ENCODE measurements around the gene KRT76. TPM values are rescaled to one million over a fixed set of nuclear protein-coding genes. Genes with fewer than 3 reads are reported as not detected.

The KRT76 gene
- total RNA-seq, 1 experiment from 2014 or later: not detected

- H3K36me3 ChIP-seq (ENCODE audit: control insufficient read depth, insufficient read depth, low read length): no peaks in the 10 kb centered on the region
- Mint-ChIP-seq H3K4me3 (ENCODE audit: unreplicated experiment) (no peak overlapping the region), H3K4me1 (ENCODE audit: low read depth, unreplicated experiment) (no peaks in the 10 kb centered on the region), H3K27ac (ENCODE audit: unreplicated experiment) (no peak overlapping the region), H3K27me3 (ENCODE audit: insufficient read depth, unreplicated experiment) (peaks cover 26% of the 10 kb centered on the region), H3K36me3 (ENCODE audit: insufficient read depth, unreplicated experiment) (no peaks in the 10 kb centered on the region), H3K9me3 (ENCODE audit: unreplicated experiment) (peaks cover 11% of the 10 kb centered on the region)
- H3K4me3 ChIP-seq (ENCODE audit: low read depth, low read length): no peak overlapping the region
- H3K4me1 ChIP-seq: no peaks in the 10 kb centered on the region
- no TSS peak for BruUV-seq (replicated peaks)
- POLR2A ChIA-PET: no interaction called here
- no peaks in the 10 kb centered on the region for H3K27me3 ChIP-seq (replicated peaks; ENCODE audit: control insufficient read depth, insufficient read depth, low read length)
- intact Hi-C loops (cut with micrococcal nuclease; ENCODE audit: unreplicated experiment): no loop called here
- no peak for DNase-seq
- no peaks in the 10 kb centered on the region for H3K9me3 ChIP-seq
- CTCF ChIA-PET: no interaction called here
- TF ChIP-seq CTCF (IDR thresholded peaks at IDR 0.05; ENCODE audit: insufficient read depth in 1 of 2, low read depth in 1 of 2, low read length in 1 of 2, severe bottlenecking in 1 of 2, unreplicated experiment in 1 of 2): no peak
These were observed 48.8 kb downstream of the KRT76 start for GRCh38 chr12:52728374-52728773.

- H3K4me3 ChIP-seq (ENCODE audit: low read depth, low read length): no peak overlapping the region
- H3K9me3 ChIP-seq: no peaks in the 10 kb centered on the region
- H3K9me3 Mint-ChIP-seq (ENCODE audit: unreplicated experiment): peaks cover 11% of the 10 kb centered on the region
- intact Hi-C loops (cut with micrococcal nuclease; ENCODE audit: unreplicated experiment): no loop called here
- BruUV-seq (replicated peaks): no TSS peak
- no peaks in the 10 kb centered on the region for H3K4me1 Mint-ChIP-seq (ENCODE audit: low read depth, unreplicated experiment)
- H3K27me3 ChIP-seq (replicated peaks; ENCODE audit: control insufficient read depth, insufficient read depth, low read length): no peaks in the 10 kb centered on the region
- H3K4me1 ChIP-seq: no peaks in the 10 kb centered on the region
- POLR2A ChIA-PET: no interaction called here
- CTCF ChIA-PET: interaction anchor here (0.8 kb wide), 1 partner anchor 139 kb away, joined by 5 read pairs; no protein-coding TSS in a partner anchor
- H3K27ac Mint-ChIP-seq (ENCODE audit: unreplicated experiment): no peak overlapping the region
- H3K4me3 Mint-ChIP-seq (ENCODE audit: unreplicated experiment): no peak overlapping the region
- peaks cover 26% of the 10 kb centered on the region for H3K27me3 Mint-ChIP-seq (ENCODE audit: insufficient read depth, unreplicated experiment)
- no peak for TF ChIP-seq CTCF (IDR thresholded peaks at IDR 0.05; ENCODE audit: insufficient read depth in 1 of 2, low read depth in 1 of 2, low read length in 1 of 2, severe bottlenecking in 1 of 2, unreplicated experiment in 1 of 2)
- DNase-seq: no peak
- H3K36me3 Mint-ChIP-seq (ENCODE audit: insufficient read depth, unreplicated experiment): no peaks in the 10 kb centered on the region
- H3K36me3 ChIP-seq (ENCODE audit: control insufficient read depth, insufficient read depth, low read length): no peaks in the 10 kb centered on the region
These were observed 50.1 kb downstream of the KRT76 start for GRCh38 chr12:52727037-52727436.

GRCh38 chr12:52726451-52726850 lies 50.7 kb downstream of the KRT76 start:
- Mint-ChIP-seq H3K4me3 (ENCODE audit: unreplicated experiment) (no peak overlapping the region), H3K27me3 (ENCODE audit: insufficient read depth, unreplicated experiment) (peaks cover 26% of the 10 kb centered on the region), H3K4me1 (ENCODE audit: low read depth, unreplicated experiment) (no peaks in the 10 kb centered on the region), H3K9me3 (ENCODE audit: unreplicated experiment) (peaks cover 11% of the 10 kb centered on the region), H3K36me3 (ENCODE audit: insufficient read depth, unreplicated experiment) (no peaks in the 10 kb centered on the region), H3K27ac (ENCODE audit: unreplicated experiment) (no peak overlapping the region)
- Histone ChIP-seq H3K4me1 (no peaks in the 10 kb centered on the region), H3K27me3 (replicated peaks; ENCODE audit: control insufficient read depth, insufficient read depth, low read length) (no peaks in the 10 kb centered on the region), H3K36me3 (ENCODE audit: control insufficient read depth, insufficient read depth, low read length) (no peaks in the 10 kb centered on the region), H3K4me3 (ENCODE audit: low read depth, low read length) (no peak overlapping the region), H3K9me3 (no peaks in the 10 kb centered on the region)
- no peak for TF ChIP-seq CTCF (IDR thresholded peaks at IDR 0.05; ENCODE audit: insufficient read depth in 1 of 2, low read depth in 1 of 2, low read length in 1 of 2, severe bottlenecking in 1 of 2, unreplicated experiment in 1 of 2)
- ChIA-PET POLR2A (no interaction called here), CTCF (no interaction called here)
- intact Hi-C loops (cut with micrococcal nuclease; ENCODE audit: unreplicated experiment): no loop called here
- no peak for DNase-seq
- BruUV-seq (replicated peaks): no TSS peak

All from Caco-2 (cell line).